SU-DHL-6 (cell line): ENCODE data around the gene GP1BB.

ENCODE experiments used
- H2AFZ ChIP-seq: fragments of 200-600 bp; sonication (generic); 2 replicates; pipeline ENCODE4 v1.6.1; 2014; ENCODE audit warnings: low read depth, mild to moderate bottlenecking, moderate library complexity, mixed read lengths, antibody characterized with exemption, low read length; ENCODE audit not compliant: severe bottlenecking
- H3F3A ChIP-seq: fragments of 200-600 bp; shearing (Covaris generic); 2 replicates; pipeline ENCODE4 v1.6.0; 2016; ENCODE audit warnings: antibody characterized with exemption, mild to moderate bottlenecking; ENCODE audit not compliant: insufficient read depth
- H3K27ac ChIP-seq: fragments of 200-600 bp; sonication (generic); 2 replicates; pipeline ENCODE4 v1.5.1; 2016; ENCODE audit warnings: low read depth, mild to moderate bottlenecking, low read length, moderate library complexity, mixed read lengths
- H3K27me3 ChIP-seq: fragments of 200-600 bp; sonication (generic), shearing (Covaris generic); 2 replicates; pipeline ENCODE4 v1.6.0; 2014; ENCODE audit warnings: mild to moderate bottlenecking, low read length
- H3K36me3 ChIP-seq: fragments of 200-600 bp; sonication (generic); 2 replicates; pipeline ENCODE4 v1.6.1; 2014; ENCODE audit warnings: mild to moderate bottlenecking, low read length, mixed read lengths
- H3K4me2 ChIP-seq: fragments of 300-600, 200-600 bp; shearing (Covaris generic), sonication (generic); 2 replicates; pipeline ENCODE4 v1.6.0; 2014; ENCODE audit warnings: low read length, low read depth, mild to moderate bottlenecking; ENCODE audit not compliant: poor library complexity, severe bottlenecking
- H3K4me3 ChIP-seq: fragments of 200-600 bp; sonication (generic); 2 replicates; pipeline ENCODE4 v1.5.1; 2014; ENCODE audit warnings: antibody characterized with exemption, low read length, mild to moderate bottlenecking, mixed read lengths; ENCODE audit not compliant: insufficient read depth, poor library complexity, severe bottlenecking
- H3K79me2 ChIP-seq: fragments of 200-600 bp; sonication (generic); 2 replicates; pipeline ENCODE4 v1.6.1; 2014; ENCODE audit warnings: mild to moderate bottlenecking, low read length, moderate library complexity; ENCODE audit not compliant: insufficient read depth
- H3K9ac ChIP-seq: fragments of 200-600 bp; sonication (generic); 2 replicates; pipeline ENCODE4 v1.7.0; 2014; ENCODE audit warnings: mild to moderate bottlenecking, low read length
- H3K9me2 ChIP-seq: fragments of 200-600 bp; sonication (generic); replicated peaks from 2 replicates; pipeline ENCODE4 v1.6.1; 2014; ENCODE audit warnings: low read length; ENCODE audit not compliant: insufficient read depth
- H3K9me3 ChIP-seq: fragments of 200-600 bp; sonication (generic); 2 replicates; pipeline ENCODE4 v1.6.1; 2014; ENCODE audit warnings: low read length, mixed read lengths; ENCODE audit not compliant: insufficient read depth
- H4K20me1 ChIP-seq: fragments of 200-600 bp; sonication (generic); 2 replicates; pipeline ENCODE4 v1.6.1; 2014; ENCODE audit warnings: low read depth, mild to moderate bottlenecking, antibody characterized with exemption, low read length, moderate library complexity, mixed read lengths
- CTCF ChIP-seq: fragments of 200-600 bp; sonication (generic); IDR thresholded peaks from one replicate; pipeline ENCODE4 v1.5.1; 2017; ENCODE audit warnings: antibody characterized with exemption, mild to moderate bottlenecking, low read length, moderate library complexity; ENCODE audit not compliant: insufficient read depth, poor library complexity, severe bottlenecking
- EZH2phosphoT487 ChIP-seq: fragments of 200-600 bp; sonication (generic), shearing (Covaris generic); conservative IDR thresholded peaks from 2 replicates; pipeline ENCODE4 v1.6.1; 2018; ENCODE audit warnings: mild to moderate bottlenecking, antibody characterized with exemption, low read length, moderate library complexity, mixed read lengths

GP1BB gene

DNA sequence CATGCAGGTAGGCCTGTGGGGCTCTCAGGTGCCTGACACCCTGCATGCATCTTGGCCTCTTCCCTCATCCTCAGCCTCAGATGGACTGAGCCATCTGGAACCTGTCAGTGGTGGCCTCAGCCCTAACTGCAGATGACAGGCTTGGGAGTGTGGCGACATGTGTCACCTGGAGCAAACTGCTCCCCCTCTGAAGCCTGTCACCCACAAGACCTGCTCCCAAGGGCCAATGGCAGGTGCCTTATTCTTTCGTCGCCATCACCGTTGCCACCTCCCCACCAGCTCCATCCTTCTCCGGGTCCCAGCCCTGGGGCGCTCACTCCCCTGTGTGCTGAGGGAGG, 12.6 kb upstream of the GP1BB start:
- H3K27me3 ChIP-seq = no peaks in the 10 kb centered on the region
- H3K79me2 ChIP-seq = no peaks in the 10 kb centered on the region
- H3K9me2 ChIP-seq = no peaks in the 10 kb centered on the region
- H2AFZ ChIP-seq = no peak overlapping the region
- H3F3A ChIP-seq = no peaks in the 10 kb centered on the region
- H4K20me1 ChIP-seq = no peaks in the 10 kb centered on the region
- no peak for TF ChIP-seq CTCF
- TF ChIP-seq EZH2phosphoT487 = no peak
- no peaks in the 10 kb centered on the region for H3K36me3 ChIP-seq
- H3K9me3 ChIP-seq = no peaks in the 10 kb centered on the region
- no peak overlapping the region for H3K27ac ChIP-seq
- no peak overlapping the region for H3K4me3 ChIP-seq
- no peak overlapping the region for H3K4me2 ChIP-seq
- no peak overlapping the region for H3K9ac ChIP-seq

DNA sequence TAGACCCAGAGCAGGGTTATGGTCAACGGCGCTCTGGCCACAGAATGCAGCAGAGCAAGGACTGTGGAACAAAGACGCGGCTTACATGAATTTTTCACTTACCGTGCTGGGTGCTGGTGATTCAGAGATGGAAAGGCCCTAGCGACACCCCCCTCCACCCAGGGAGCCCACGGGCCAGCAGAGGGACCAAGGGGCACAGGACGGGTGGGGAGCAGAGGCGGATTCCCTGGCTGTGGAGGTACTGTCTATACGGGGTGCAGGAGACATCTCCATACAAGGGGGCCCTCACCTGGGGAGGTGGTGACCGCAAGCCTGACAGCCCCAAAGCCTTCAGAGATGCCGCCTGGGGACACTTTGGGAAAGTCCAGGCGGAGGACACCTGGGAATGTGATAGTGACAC, 10.1 kb upstream of the GP1BB start:
- H3K9me3 ChIP-seq = no peaks in the 10 kb centered on the region
- no peak for TF ChIP-seq CTCF
- H3K79me2 ChIP-seq = no peaks in the 10 kb centered on the region
- no peak overlapping the region for H3K9ac ChIP-seq
- H3K27me3 ChIP-seq = no peaks in the 10 kb centered on the region
- H3F3A ChIP-seq = no peaks in the 10 kb centered on the region
- no peaks in the 10 kb centered on the region for H3K9me2 ChIP-seq
- no peak overlapping the region for H3K4me3 ChIP-seq
- no peaks in the 10 kb centered on the region for H3K36me3 ChIP-seq
- no peak overlapping the region for H3K27ac ChIP-seq
- no peak overlapping the region for H3K4me2 ChIP-seq
- H2AFZ ChIP-seq = no peak overlapping the region
- no peaks in the 10 kb centered on the region for H4K20me1 ChIP-seq

- H2AFZ ChIP-seq = no peak overlapping the region
Observed at GRCh38 chr22:19713650-19714311, 9.6 kb upstream of the GP1BB start.

More at GRCh38 chr22:19713650-19714311, 9.6 kb upstream of the GP1BB start:
- Histone ChIP-seq H3K79me2 (no peaks in the 10 kb centered on the region), H3F3A (no peaks in the 10 kb centered on the region), H3K4me2 (no peak overlapping the region), H3K9me3 (no peaks in the 10 kb centered on the region), H3K4me3 (no peak overlapping the region), H3K9ac (no peak overlapping the region), H3K36me3 (no peaks in the 10 kb centered on the region), H3K27ac (no peak overlapping the region), H4K20me1 (no peaks in the 10 kb centered on the region), H3K27me3 (no peaks in the 10 kb centered on the region), H3K9me2 (no peaks in the 10 kb centered on the region)
- TF ChIP-seq EZH2phosphoT487 (no peak), CTCF (no peak)
